Activated CD4-positive, alpha-beta T cell treated with anti-CD3 and anti-CD28 coated beads, Interleukin-10, Interleukin-2, amounts not matched to agents 100 ng/mL and 50 ng/mL, durations not matched to agents 16 hours and 8 hours (primary cell): ENCODE results near the gene SLC9A4.
A peak's percentile ranks its signal among the peaks of the same experiment; 100 is the strongest.

Experiments
- DNase-seq: peaks from one replicate; pipeline ENCODE4 v3.0.0-alpha.2; 2020

SLC9A4 gene

GRCh38 chr2:102455061-102455670, 17.9 kb upstream of the SLC9A4 start:
- DNase-seq: no peak

GRCh38 chr2:102460467-102460866, 12.6 kb upstream of the SLC9A4 start:
- DNase-seq: no peak

GRCh38 chr2:102461188-102461587, 11.8 kb upstream of the SLC9A4 start:
- no peak for DNase-seq

- no peak for DNase-seq
Measured at GRCh38 chr2:102463160-102463559, 9.9 kb upstream of the SLC9A4 start.

- DNase-seq: no peak
Measured at GRCh38 chr2:102470168-102470567, 2.9 kb upstream of the SLC9A4 start.

- DNase-seq: no peak
Measured at GRCh38 chr2:102473631-102474030, 605 bp downstream of the SLC9A4 start.

GRCh38 chr2:102474785-102475184, 1.8 kb downstream of the SLC9A4 start:
- DNase-seq: no peak

GRCh38 chr2:102478686-102479470, 5.9 kb downstream of the SLC9A4 start:
- DNase-seq: no peak

GRCh38 chr2:102480285-102481195, 7.5 kb downstream of the SLC9A4 start:
- DNase-seq: peak; percentile 34

GRCh38 chr2:102481931-102482330, 8.9 kb downstream of the SLC9A4 start:
- DNase-seq: no peak

GRCh38 chr2:102483086-102483485, 10.1 kb downstream of the SLC9A4 start:
- DNase-seq: no peak

- DNase-seq: no peak
Measured at GRCh38 chr2:102484310-102485061, 11.5 kb downstream of the SLC9A4 start.

- no peak for DNase-seq
Measured at GRCh38 chr2:102485147-102485785, 12.2 kb downstream of the SLC9A4 start.

GRCh38 chr2:102486941-102487702, 14.1 kb downstream of the SLC9A4 start:
- DNase-seq: no peak

GRCh38 chr2:102487761-102488462, 14.9 kb downstream of the SLC9A4 start:
- DNase-seq: no peak

GRCh38 chr2:102489646-102490045, 16.6 kb downstream of the SLC9A4 start:
- DNase-seq: peak; percentile 46

- DNase-seq: no peak
Measured at GRCh38 chr2:102492006-102492405, 19.0 kb downstream of the SLC9A4 start.

GRCh38 chr2:102494570-102494969, 21.5 kb downstream of the SLC9A4 start:
- no peak for DNase-seq

- DNase-seq: peak; percentile 35
Measured at GRCh38 chr2:102498414-102498813, 25.4 kb downstream of the SLC9A4 start.

- no peak for DNase-seq
Measured at GRCh38 chr2:102499558-102499957, 26.5 kb downstream of the SLC9A4 start.

- DNase-seq: no peak
Measured at GRCh38 chr2:102502576-102502975, 29.6 kb downstream of the SLC9A4 start.
